ENCODE measurements around the gene FAM177B. TPM values are rescaled to one million over a fixed set of nuclear protein-coding genes. Genes with fewer than 3 reads are reported as not detected.

The FAM177B gene
- polyA plus RNA-seq, 1 experiment, result not detected

- Histone ChIP-seq H3K36me3 (ENCODE audit: control insufficient read depth, insufficient read depth, low read length) (no peaks in the 10 kb centered on the region), H3K4me3 (ENCODE audit: low read depth, low read length) (no peak overlapping the region), H3K27me3 (ENCODE audit: control insufficient read depth, insufficient read depth, low read length) (peaks cover 5% of the 10 kb centered on the region)
- ChIA-PET POLR2A (no interaction called here), CTCF (interaction anchor here (14.2 kb wide), 1 partner anchor 297 kb away, joined by 273 read pairs; no protein-coding TSS in a partner anchor)
- no peak for DNase-seq (ENCODE audit: low read depth)
- TF ChIP-seq CTCF (IDR thresholded peaks at IDR 0.05; ENCODE audit: insufficient read depth, low read depth, low read length), result no peak
Observed at GRCh38 chr1:222790115-222790514, 53.1 kb downstream of the FAM177B start.

DNA sequence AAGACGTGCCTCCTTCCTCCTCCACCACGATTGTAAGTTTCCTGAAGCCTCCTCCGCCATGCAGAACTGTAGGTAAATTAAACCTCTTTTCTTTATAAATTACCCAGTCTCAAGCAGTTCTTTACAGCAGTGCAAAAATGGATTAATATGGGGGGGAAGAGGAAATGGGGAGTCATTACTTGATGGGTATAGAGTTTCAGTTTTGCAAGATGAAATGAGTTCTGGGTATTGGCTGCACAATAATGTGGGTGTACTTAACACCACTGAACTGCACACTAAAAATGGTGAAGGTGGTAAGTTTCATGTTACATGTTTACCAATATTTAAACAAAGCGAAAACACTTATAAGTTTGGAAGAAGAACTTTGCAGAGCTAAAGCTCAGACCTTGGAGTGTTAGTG, 53.5 kb downstream of the FAM177B start:
- H3K27me3 ChIP-seq (ENCODE audit: control insufficient read depth, insufficient read depth, low read length), result peaks cover 7% of the 10 kb centered on the region
- ChIA-PET CTCF (interaction anchor here (1.6 to 14.2 kb wide), 2 partner anchors 297 to 339 kb away, joined by 4 to 273 read pairs; no protein-coding TSS in a partner anchor), POLR2A (no interaction called here)
- no peak for TF ChIP-seq CTCF (IDR thresholded peaks at IDR 0.05; ENCODE audit: insufficient read depth, low read depth, low read length)
- H3K4me3 ChIP-seq (ENCODE audit: low read depth, low read length), result no peak overlapping the region
- no peak for DNase-seq (ENCODE audit: low read depth)
- no peaks in the 10 kb centered on the region for H3K36me3 ChIP-seq (ENCODE audit: control insufficient read depth, insufficient read depth, low read length)

GRCh38 chr1:222791006-222791710, 54.2 kb downstream of the FAM177B start:
- H3K27me3 ChIP-seq (ENCODE audit: control insufficient read depth, insufficient read depth, low read length), result peaks cover 7% of the 10 kb centered on the region
- DNase-seq (ENCODE audit: low read depth), result no peak
- ChIA-PET POLR2A (no interaction called here), CTCF (interaction anchor here (1.6 to 14.2 kb wide), 3 partner anchors 41 to 338 kb away, joined by 4 to 273 read pairs (median 6); no protein-coding TSS in a partner anchor)
- no peaks in the 10 kb centered on the region for H3K36me3 ChIP-seq (ENCODE audit: control insufficient read depth, insufficient read depth, low read length)
- no peak for TF ChIP-seq CTCF (IDR thresholded peaks at IDR 0.05; ENCODE audit: insufficient read depth, low read depth, low read length)
- H3K4me3 ChIP-seq (ENCODE audit: low read depth, low read length), result no peak overlapping the region

- peak; percentile 57 for TF ChIP-seq CTCF (IDR thresholded peaks at IDR 0.05; ENCODE audit: insufficient read depth, low read depth, low read length)
- CTCF ChIA-PET, result interaction anchor here (0.7 to 14.2 kb wide), 5 partner anchors 13 to 331 kb away, joined by 3 to 273 read pairs (median 5); no protein-coding TSS in a partner anchor
- H3K4me3 ChIP-seq (ENCODE audit: low read depth, low read length), result no peak overlapping the region
- no peaks in the 10 kb centered on the region for H3K36me3 ChIP-seq (ENCODE audit: control insufficient read depth, insufficient read depth, low read length)
- POLR2A ChIA-PET, result no interaction called here
- peaks cover 3% of the 10 kb centered on the region; the same call in 1 of the 2 replicates for H3K27me3 ChIP-seq (ENCODE audit: control insufficient read depth, insufficient read depth, low read length)
- no peak for DNase-seq (ENCODE audit: low read depth)
Observed at GRCh38 chr1:222792744-222793143, 55.7 kb downstream of the FAM177B start.

GRCh38 chr1:222794656-222795474, 57.9 kb downstream of the FAM177B start:
- ChIA-PET CTCF (interaction anchor here (0.6 to 14.2 kb wide), 8 partner anchors 21 to 342 kb away, joined by 3 to 273 read pairs (median 3); no protein-coding TSS in a partner anchor), POLR2A (no interaction called here)
- Histone ChIP-seq H3K36me3 (ENCODE audit: control insufficient read depth, insufficient read depth, low read length) (no peaks in the 10 kb centered on the region), H3K4me3 (ENCODE audit: low read depth, low read length) (no peak overlapping the region), H3K27me3 (ENCODE audit: control insufficient read depth, insufficient read depth, low read length) (peaks cover 3% of the 10 kb centered on the region; the same call in 1 of the 2 replicates)
- no peak for DNase-seq (ENCODE audit: low read depth)
- peak; percentile 15; the same call in 1 of the 2 replicates for TF ChIP-seq CTCF (IDR thresholded peaks at IDR 0.05; ENCODE audit: insufficient read depth, low read depth, low read length)
